Smooth muscle cell (in vitro differentiated cells): ENCODE data around the gene ARL5A. TPM values are rescaled to one million over a fixed set of nuclear protein-coding genes. Genes with fewer than 3 reads are reported as not detected.

ENCODE experiments used
- DNase-seq: peaks from one replicate; lab custom pipeline; 2025; ENCODE audit not compliant: unreplicated experiment; lab: John Stamatoyannopoulos, UW
- H2AFZ ChIP-seq: fragments of 200-600 bp; sonication (generic); 2 replicates; pipeline ENCODE4 v1.6.0; 2016; ENCODE audit warnings: antibody characterized with exemption, low read depth, mild to moderate bottlenecking
- H3F3A ChIP-seq: fragments of 200-600 bp; sonication (generic); 2 replicates; pipeline ENCODE4 v1.6.0; 2017; ENCODE audit warnings: antibody characterized with exemption, low read depth
- H3K27ac ChIP-seq: fragments of 200-600 bp; sonication (generic); 2 replicates; pipeline ENCODE4 v1.5.1; 2016; ENCODE audit warnings: low read depth, mild to moderate bottlenecking
- H3K27me3 ChIP-seq: fragments of 200-600 bp; sonication (generic); 2 replicates; pipeline ENCODE4 v1.6.1; 2016; ENCODE audit warnings: low read depth, mild to moderate bottlenecking
- H3K36me3 ChIP-seq: fragments of 200-600 bp; sonication (generic); 2 replicates; pipeline ENCODE4 v1.5.1; 2016; ENCODE audit warnings: low read depth
- H3K4me1 ChIP-seq: fragments of 200-600 bp; sonication (generic); 2 replicates; pipeline ENCODE4 v1.5.1; 2016; ENCODE audit warnings: low read depth
- H3K4me2 ChIP-seq: fragments of 200-600 bp; sonication (generic); 2 replicates; pipeline ENCODE4 v1.6.0; 2016; ENCODE audit warnings: mild to moderate bottlenecking
- H3K4me3 ChIP-seq: fragments of 200-600 bp; sonication (generic); 2 replicates; pipeline ENCODE4 v1.5.1; 2016; ENCODE audit warnings: mild to moderate bottlenecking
- H3K79me2 ChIP-seq: fragments of 200-600 bp; sonication (generic); 2 replicates; pipeline ENCODE4 v1.6.0; 2016; ENCODE audit warnings: low read depth, mild to moderate bottlenecking
- H3K9ac ChIP-seq: fragments of 200-600 bp; sonication (generic); 2 replicates; pipeline ENCODE4 v1.6.0; 2016; ENCODE audit warnings: low read depth
- H3K9me3 ChIP-seq: fragments of 200-600 bp; sonication (generic); replicated peaks from 2 replicates; pipeline ENCODE4 v1.5.1; 2016; ENCODE audit warnings: low read depth
- H4K20me1 ChIP-seq: fragments of 200-600 bp; sonication (generic); 2 replicates; pipeline ENCODE4 v1.6.0; 2016; ENCODE audit warnings: low read depth
- WGBS: methylation state at CpG from one replicate; pipeline ENCODE4 v1.1.7; 2016; ENCODE audit warnings: low lambda C conversion rate; 5-methylcytosine and 5-hydroxymethylcytosine counted together
- polyA plus RNA-seq: library from polyadenylated mRNA; unstranded; fragments of >200 nt; fragmentation: Nextera tagmentation; extraction: Ambion mirVana; gene quantifications from 2 replicates; pipeline ENCODE4 v1.2.1, GENCODE V29; 2016
- total RNA-seq: library from RNA; depleted of rRNA; stranded (reverse); fragments of >200 nt; gene quantifications from 2 replicates; pipeline ENCODE4 v1.2.3, GENCODE V29; 2014
- TF ChIP-seq, protein P1 (sequence below): fragments of 200-600 bp; sonication (generic); IDR thresholded peaks from 2 replicates; pipeline ENCODE4 v1.5.1; 2017; ENCODE audit warnings: borderline replicate concordance, mild to moderate bottlenecking, antibody characterized with exemption; ENCODE audit not compliant: insufficient read depth, poor library complexity, severe bottlenecking

Gene ARL5A
- total and polyA plus RNA-seq, 2 experiments from 2014 or later: 24.2 to 81.2 TPM

- H3K36me3 ChIP-seq: no peaks in the 10 kb centered on the region
- WGBS: 83% methylated on average over 6 of the region's 6 CpGs
- H3K9ac ChIP-seq: no peak overlapping the region
- H4K20me1 ChIP-seq: no peaks in the 10 kb centered on the region
- no peaks in the 10 kb centered on the region for H3K4me1 ChIP-seq
- no peaks in the 10 kb centered on the region for H3K79me2 ChIP-seq
- TF ChIP-seq, protein P1, sequence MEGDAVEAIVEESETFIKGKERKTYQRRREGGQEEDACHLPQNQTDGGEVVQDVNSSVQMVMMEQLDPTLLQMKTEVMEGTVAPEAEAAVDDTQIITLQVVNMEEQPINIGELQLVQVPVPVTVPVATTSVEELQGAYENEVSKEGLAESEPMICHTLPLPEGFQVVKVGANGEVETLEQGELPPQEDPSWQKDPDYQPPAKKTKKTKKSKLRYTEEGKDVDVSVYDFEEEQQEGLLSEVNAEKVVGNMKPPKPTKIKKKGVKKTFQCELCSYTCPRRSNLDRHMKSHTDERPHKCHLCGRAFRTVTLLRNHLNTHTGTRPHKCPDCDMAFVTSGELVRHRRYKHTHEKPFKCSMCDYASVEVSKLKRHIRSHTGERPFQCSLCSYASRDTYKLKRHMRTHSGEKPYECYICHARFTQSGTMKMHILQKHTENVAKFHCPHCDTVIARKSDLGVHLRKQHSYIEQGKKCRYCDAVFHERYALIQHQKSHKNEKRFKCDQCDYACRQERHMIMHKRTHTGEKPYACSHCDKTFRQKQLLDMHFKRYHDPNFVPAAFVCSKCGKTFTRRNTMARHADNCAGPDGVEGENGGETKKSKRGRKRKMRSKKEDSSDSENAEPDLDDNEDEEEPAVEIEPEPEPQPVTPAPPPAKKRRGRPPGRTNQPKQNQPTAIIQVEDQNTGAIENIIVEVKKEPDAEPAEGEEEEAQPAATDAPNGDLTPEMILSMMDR: no peak
- no peaks in the 10 kb centered on the region for H3K9me3 ChIP-seq
- no peak overlapping the region for H3K4me3 ChIP-seq
- H3K27ac ChIP-seq: no peak overlapping the region
- no peaks in the 10 kb centered on the region for H3K27me3 ChIP-seq
- no peaks in the 10 kb centered on the region for H3F3A ChIP-seq
- no peak overlapping the region for H2AFZ ChIP-seq
- H3K4me2 ChIP-seq: peak overlapping the region; percentile 66
- DNase-seq: no peak
Measured at GRCh38 chr2:151852260-151853069, 24.2 kb upstream of the ARL5A start.

GRCh38 chr2:151851761-151852160 lies 23.5 kb upstream of the ARL5A start:
- H3K79me2 ChIP-seq: no peaks in the 10 kb centered on the region
- H3K27ac ChIP-seq: peak overlapping the region; percentile 4
- H2AFZ ChIP-seq: no peak overlapping the region
- no peaks in the 10 kb centered on the region for H3K27me3 ChIP-seq
- H3K4me2 ChIP-seq: peak overlapping the region; percentile 66
- H3K36me3 ChIP-seq: no peaks in the 10 kb centered on the region
- no peaks in the 10 kb centered on the region for H3K9me3 ChIP-seq
- H4K20me1 ChIP-seq: no peaks in the 10 kb centered on the region
- WGBS: 28% methylated on average over 3 of the region's 3 CpGs
- no peak overlapping the region for H3K4me3 ChIP-seq
- H3F3A ChIP-seq: no peaks in the 10 kb centered on the region
- H3K9ac ChIP-seq: no peak overlapping the region
- H3K4me1 ChIP-seq: no peaks in the 10 kb centered on the region
- TF ChIP-seq, protein P1: no peak
- DNase-seq: no peak

GRCh38 chr2:151849413-151850010 lies 21.3 kb upstream of the ARL5A start:
- Histone ChIP-seq H3F3A (no peaks in the 10 kb centered on the region), H3K4me3 (no peak overlapping the region), H3K27ac (no peak overlapping the region), H2AFZ (peak overlapping the region; percentile 11), H3K4me1 (no peaks in the 10 kb centered on the region), H3K79me2 (no peaks in the 10 kb centered on the region), H3K4me2 (no peak overlapping the region), H4K20me1 (no peaks in the 10 kb centered on the region), H3K9me3 (no peaks in the 10 kb centered on the region), H3K36me3 (no peaks in the 10 kb centered on the region), H3K9ac (no peak overlapping the region), H3K27me3 (no peaks in the 10 kb centered on the region)
- no peak for DNase-seq
- 62% methylated on average over 4 of the region's 4 CpGs for WGBS
- TF ChIP-seq, protein P1: no peak
